Nephron progenitor cell (in vitro differentiated cells): ENCODE data around the gene MYO5A.

Source experiments
- DNase-seq: peaks from one replicate; pipeline ENCODE4 v3.0.0; 2021
- H3K27ac Mint-ChIP-seq: 2 replicates; pipeline ENCODE4 v1.8.0; 2021; ENCODE audit warnings: mild to moderate bottlenecking, moderate library complexity, mixed read lengths
- H3K27me3 Mint-ChIP-seq: 2 replicates; pipeline ENCODE4 v1.8.0; 2021; ENCODE audit warnings: mild to moderate bottlenecking, low read depth, mixed read lengths; ENCODE audit not compliant: poor library complexity
- H3K36me3 Mint-ChIP-seq: 2 replicates; pipeline ENCODE4 v1.8.0; 2021; ENCODE audit warnings: low read depth, mixed read lengths
- H3K4me1 Mint-ChIP-seq: 2 replicates; pipeline ENCODE4 v1.8.0; 2021; ENCODE audit warnings: mixed read lengths
- H3K4me3 Mint-ChIP-seq: 2 replicates; pipeline ENCODE4 v1.8.0; 2021; ENCODE audit warnings: mild to moderate bottlenecking, moderate library complexity, mixed read lengths
- H3K9me3 Mint-ChIP-seq: 2 replicates; pipeline ENCODE4 v1.8.0; 2021; ENCODE audit warnings: mild to moderate bottlenecking, moderate library complexity, mixed read lengths
- CTCF ChIP-seq: fragments of 200-600 bp; sonication (generic); IDR thresholded peaks from 2 replicates; pipeline ENCODE4 v1.5.0; 2021; ENCODE audit warnings: antibody characterized with exemption

Gene MYO5A

GRCh38 chr15:52278636-52279367, 249.9 kb downstream of the MYO5A start:
- Mint-ChIP-seq H3K9me3 (no peaks in the 10 kb centered on the region), H3K27me3 (peaks cover 15% of the 10 kb centered on the region), H3K4me3 (no peak overlapping the region), H3K36me3 (no peaks in the 10 kb centered on the region), H3K27ac (no peak overlapping the region), H3K4me1 (peaks cover 20% of the 10 kb centered on the region)
- no peak for DNase-seq
- TF ChIP-seq CTCF = no peak

DNA sequence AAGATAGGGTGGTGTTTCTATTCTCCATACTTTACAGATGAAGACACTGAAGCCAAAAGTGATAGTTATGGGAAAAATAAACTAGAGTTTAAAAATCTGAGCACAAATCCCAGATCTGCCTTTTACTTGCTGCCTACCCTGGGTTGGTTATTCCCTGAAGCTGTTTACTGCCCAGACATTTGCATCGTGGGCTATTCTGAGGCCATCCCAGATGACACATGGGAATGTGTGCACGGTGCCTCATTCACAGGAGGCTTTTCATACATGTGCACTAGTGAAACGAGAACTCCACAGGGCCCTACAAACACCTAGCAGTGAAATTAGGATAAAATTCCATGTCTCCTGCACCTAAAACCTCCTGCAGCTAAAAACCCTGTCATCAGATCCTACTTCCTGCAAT, 250.5 kb downstream of the MYO5A start:
- no peak overlapping the region for H3K27ac Mint-ChIP-seq
- no peak for DNase-seq
- H3K4me1 Mint-ChIP-seq = peaks cover 20% of the 10 kb centered on the region
- no peaks in the 10 kb centered on the region for H3K9me3 Mint-ChIP-seq
- peaks cover 15% of the 10 kb centered on the region for H3K27me3 Mint-ChIP-seq
- H3K36me3 Mint-ChIP-seq = no peaks in the 10 kb centered on the region
- no peak for TF ChIP-seq CTCF
- H3K4me3 Mint-ChIP-seq = no peak overlapping the region

GRCh38 chr15:52277575-52277974, 251.1 kb downstream of the MYO5A start:
- DNase-seq = no peak
- Mint-ChIP-seq H3K36me3 (no peaks in the 10 kb centered on the region), H3K27me3 (peaks cover 15% of the 10 kb centered on the region), H3K4me3 (no peak overlapping the region), H3K27ac (no peak overlapping the region), H3K9me3 (no peaks in the 10 kb centered on the region), H3K4me1 (peaks cover 20% of the 10 kb centered on the region)
- TF ChIP-seq CTCF = no peak

DNA sequence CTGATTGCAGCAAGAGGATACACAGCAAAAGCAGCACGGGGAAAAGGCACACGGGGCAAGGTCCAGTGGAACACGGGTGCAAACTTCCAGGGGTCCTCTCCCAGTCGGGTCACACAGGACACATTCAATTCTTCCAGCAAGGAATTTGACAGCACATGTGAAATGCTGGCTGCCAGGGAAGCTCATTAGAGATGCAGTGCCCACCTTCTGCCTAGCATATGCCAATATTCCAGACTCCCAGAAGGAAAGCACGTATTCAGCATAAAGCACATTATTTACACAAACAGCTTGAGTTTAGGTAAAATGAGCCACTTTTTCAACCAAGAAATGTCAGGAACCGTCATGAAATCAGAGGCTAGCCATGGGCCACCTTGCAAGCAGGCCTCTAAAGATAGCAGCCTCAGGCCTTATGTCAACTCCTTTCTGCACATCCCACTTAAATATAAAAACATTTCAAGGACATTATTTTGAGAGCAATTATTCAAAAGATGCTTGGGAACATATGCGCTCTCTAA, 252.4 kb downstream of the MYO5A start:
- TF ChIP-seq CTCF = no peak
- Mint-ChIP-seq H3K27me3 (peaks cover 13% of the 10 kb centered on the region), H3K4me3 (no peak overlapping the region), H3K4me1 (peaks cover 9% of the 10 kb centered on the region), H3K36me3 (no peaks in the 10 kb centered on the region), H3K27ac (no peak overlapping the region), H3K9me3 (no peaks in the 10 kb centered on the region)
- DNase-seq = no peak

GRCh38 chr15:52263563-52264282, 265.0 kb downstream of the MYO5A start:
- no peak overlapping the region for H3K27ac Mint-ChIP-seq
- peaks cover 46% of the 10 kb centered on the region for H3K4me1 Mint-ChIP-seq

More at GRCh38 chr15:52263563-52264282, 265.0 kb downstream of the MYO5A start:
- peaks cover 7% of the 10 kb centered on the region for H3K27me3 Mint-ChIP-seq
- H3K9me3 Mint-ChIP-seq = no peaks in the 10 kb centered on the region
- H3K36me3 Mint-ChIP-seq = no peaks in the 10 kb centered on the region
- DNase-seq = no peak
- no peak overlapping the region for H3K4me3 Mint-ChIP-seq
- no peak for TF ChIP-seq CTCF
